ENCODE measurements around the gene ACAA2. TPM values are rescaled to one million over a fixed set of nuclear protein-coding genes. Genes with fewer than 3 reads are reported as not detected.

Gene ACAA2
- total and polyA plus RNA-seq, 2 of the 8 experiments (the other 6 are each of a cell fraction or from before 2014, with no cell fraction given): 63.4 to 151 TPM

GRCh38 chr18:49733896-49734585, 79.3 kb downstream of the ACAA2 start:
- Histone ChIP-seq H3K4ac (replicated peaks; ENCODE audit: insufficient read length, low read depth, low read length) (no peak overlapping the region), H3K36me3 (ENCODE audit: control insufficient read depth in 2 of 4, insufficient read depth in 4 of 4, low read length in 3 of 4) (no peaks in the 10 kb centered on the region), H4K5ac (ENCODE audit: insufficient read length, low read depth, low read length) (no peak overlapping the region), H3K18ac (ENCODE audit: extremely low read depth, low read length) (no peak overlapping the region), H4K20me1 (replicated peaks in 1 of 2; ENCODE audit: control insufficient read depth in 1 of 2, insufficient read depth in 2 of 2, low read length in 2 of 2) (no peaks in the 10 kb centered on the region), H3K4me2 (ENCODE audit: insufficient read depth in 1 of 2, low read depth in 2 of 2, low read length in 2 of 2) (no peak overlapping the region), H3K9me3 (ENCODE audit: insufficient read depth in 2 of 2, low read depth in 1 of 2, low read length in 1 of 2) (no peaks in the 10 kb centered on the region), H3K9ac (replicated peaks in 1 of 4; ENCODE audit: extremely low read depth in 1 of 4, low read depth in 3 of 4, low read length in 3 of 4) (no peak overlapping the region; a peak in 1 of 7 replicates), H3K79me2 (ENCODE audit: control insufficient read depth in 1 of 2, insufficient read depth in 2 of 2, low read length in 2 of 2) (no peaks in the 10 kb centered on the region), H3K27ac (ENCODE audit: low read depth, low read length) (no peak overlapping the region), H3K56ac (replicated peaks; ENCODE audit: insufficient read length, low read depth, low read length) (no peak overlapping the region), H3K14ac (ENCODE audit: insufficient read length) (no peak overlapping the region), H3K4me1 (replicated peaks in 1 of 4; ENCODE audit: control insufficient read depth in 3 of 4, insufficient read depth in 4 of 4, low read length in 3 of 4) (peaks cover 0 to 10% (median 7%) of the 10 kb centered on the region in 4 experiments), H2BK15ac (ENCODE audit: low read length) (no peak overlapping the region), H2BK20ac (ENCODE audit: low read length) (no peak overlapping the region), H2AFZ (ENCODE audit: low read length) (no peak overlapping the region), H2AK5ac (ENCODE audit: low read depth, low read length) (no peak overlapping the region), H3K23ac (ENCODE audit: insufficient read length) (no peak overlapping the region), H3K27me3 (replicated peaks in 1 of 4; ENCODE audit: control insufficient read depth in 3 of 4, extremely low read depth in 1 of 4, insufficient read depth in 3 of 4, low read length in 3 of 4) (no peaks in the 10 kb centered on the region; a peak in 1 of 7 replicates), H4K8ac (ENCODE audit: extremely low read depth, insufficient read depth, low read length) (no peak overlapping the region), H3K4me3 (ENCODE audit: extremely low read depth in 1 of 4, insufficient read depth in 2 of 4, low read depth in 3 of 4, low read length in 4 of 4) (no peak overlapping the region), H2BK120ac (replicated peaks; ENCODE audit: low read depth, low read length) (no peak overlapping the region), H4K91ac (replicated peaks; ENCODE audit: insufficient read length, low read length) (no peak overlapping the region), H3K23me2 (ENCODE audit: low read depth, low read length) (no peaks in the 10 kb centered on the region), H3K79me1 (ENCODE audit: low read depth, low read length) (no peaks in the 10 kb centered on the region), H2BK5ac (ENCODE audit: low read depth, low read length) (no peak overlapping the region), H2BK12ac (ENCODE audit: low read depth, low read length) (no peak overlapping the region)
- ChIA-PET POLR2A (ENCODE audit: partially characterized antibody) (no interaction called here), CTCF (ENCODE audit: partially characterized antibody) (interaction anchor here (0.6 to 1.3 kb wide), 4 partner anchors 33 to 320 kb away, joined by 3 to 4 read pairs (median 3); no protein-coding TSS in a partner anchor)
- no peak for DNase-seq (ENCODE audit: low read depth in 1 of 2, low spot score in 2 of 2)
- FAIRE-seq: no peak
- 80% methylated on average over 8 of the region's 8 CpGs; no CpG with 5 or more reads in 1 of the 2 experiments for WGBS, 2 experiments (ENCODE audit: extremely low coverage in 1 of 2, insufficient coverage in 1 of 2, insufficient read length in 1 of 2, insufficient replicate concordance in 2 of 2, low coverage in 1 of 2, low lambda C conversion rate in 2 of 2, missing lambda C conversion rate in 1 of 2)
- TF ChIP-seq SRF (IDR thresholded peaks at IDR 0.05; ENCODE audit: low read depth, low read length) (no peak), TAF7 (optimal IDR thresholded peaks at IDR 0.05; ENCODE audit: borderline replicate concordance, low read depth, low read length) (no peak), BRCA1 (IDR thresholded peaks at IDR 0.05; ENCODE audit: low read depth, low read length) (no peak), CHD1 (IDR thresholded peaks at IDR 0.05; ENCODE audit: low read depth, low read length) (no peak), PHF8 (conservative IDR thresholded peaks at IDR 0.05; ENCODE audit: low read depth, low read length) (no peak), NRF1 (IDR thresholded peaks at IDR 0.05; ENCODE audit: low read depth, low read length) (no peak), CBX8 (IDR thresholded peaks at IDR 0.05; ENCODE audit: borderline replicate concordance, low read depth, low read length) (no peak), USF2 (IDR thresholded peaks at IDR 0.05; ENCODE audit: low read length) (no peak), SP2 (IDR thresholded peaks at IDR 0.05; ENCODE audit: low read length) (no peak), TEAD4 (IDR thresholded peaks at IDR 0.05; ENCODE audit: low read depth, low read length) (no peak), BACH1 (IDR thresholded peaks at IDR 0.05; ENCODE audit: low read length) (no peak)
